ENCODE data around the gene SVOP.

SVOP gene, protein sequence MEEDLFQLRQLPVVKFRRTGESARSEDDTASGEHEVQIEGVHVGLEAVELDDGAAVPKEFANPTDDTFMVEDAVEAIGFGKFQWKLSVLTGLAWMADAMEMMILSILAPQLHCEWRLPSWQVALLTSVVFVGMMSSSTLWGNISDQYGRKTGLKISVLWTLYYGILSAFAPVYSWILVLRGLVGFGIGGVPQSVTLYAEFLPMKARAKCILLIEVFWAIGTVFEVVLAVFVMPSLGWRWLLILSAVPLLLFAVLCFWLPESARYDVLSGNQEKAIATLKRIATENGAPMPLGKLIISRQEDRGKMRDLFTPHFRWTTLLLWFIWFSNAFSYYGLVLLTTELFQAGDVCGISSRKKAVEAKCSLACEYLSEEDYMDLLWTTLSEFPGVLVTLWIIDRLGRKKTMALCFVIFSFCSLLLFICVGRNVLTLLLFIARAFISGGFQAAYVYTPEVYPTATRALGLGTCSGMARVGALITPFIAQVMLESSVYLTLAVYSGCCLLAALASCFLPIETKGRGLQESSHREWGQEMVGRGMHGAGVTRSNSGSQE

DNA sequence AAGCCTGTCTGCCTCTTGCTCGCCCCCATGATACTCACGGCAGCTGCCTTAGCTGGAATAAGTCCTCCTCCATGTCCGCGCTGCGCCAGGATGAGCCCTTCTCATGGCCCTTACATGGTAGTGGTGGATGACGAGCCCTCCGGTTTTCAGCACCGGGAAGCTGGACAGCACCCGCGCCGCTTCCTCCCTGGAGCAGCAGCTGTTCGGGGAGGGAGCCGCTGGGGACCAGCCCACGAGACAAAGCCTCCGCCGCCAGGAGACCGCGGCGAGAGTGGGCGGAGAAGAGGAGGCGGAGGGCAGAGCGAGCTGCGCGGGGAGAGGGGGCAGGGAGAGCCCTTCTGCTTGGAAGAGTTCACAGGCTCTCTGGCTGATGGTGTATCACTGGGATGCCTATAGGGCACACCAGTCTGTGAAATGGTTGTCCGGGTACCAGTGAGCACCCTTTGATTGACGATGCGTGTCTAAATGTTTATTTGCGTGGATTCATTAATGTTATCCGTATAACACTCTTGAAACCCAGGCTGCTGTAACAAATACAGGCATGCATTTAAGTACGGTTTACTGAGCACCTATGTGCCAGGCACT is at the start of gene SVOP:
TSS of gene SVOP (minus strand) at position 273 of the 585 bp plus-strand sequence. CDS start at position 73, 200 bp downstream.
- TF ChIP-seq, protein P1, sequence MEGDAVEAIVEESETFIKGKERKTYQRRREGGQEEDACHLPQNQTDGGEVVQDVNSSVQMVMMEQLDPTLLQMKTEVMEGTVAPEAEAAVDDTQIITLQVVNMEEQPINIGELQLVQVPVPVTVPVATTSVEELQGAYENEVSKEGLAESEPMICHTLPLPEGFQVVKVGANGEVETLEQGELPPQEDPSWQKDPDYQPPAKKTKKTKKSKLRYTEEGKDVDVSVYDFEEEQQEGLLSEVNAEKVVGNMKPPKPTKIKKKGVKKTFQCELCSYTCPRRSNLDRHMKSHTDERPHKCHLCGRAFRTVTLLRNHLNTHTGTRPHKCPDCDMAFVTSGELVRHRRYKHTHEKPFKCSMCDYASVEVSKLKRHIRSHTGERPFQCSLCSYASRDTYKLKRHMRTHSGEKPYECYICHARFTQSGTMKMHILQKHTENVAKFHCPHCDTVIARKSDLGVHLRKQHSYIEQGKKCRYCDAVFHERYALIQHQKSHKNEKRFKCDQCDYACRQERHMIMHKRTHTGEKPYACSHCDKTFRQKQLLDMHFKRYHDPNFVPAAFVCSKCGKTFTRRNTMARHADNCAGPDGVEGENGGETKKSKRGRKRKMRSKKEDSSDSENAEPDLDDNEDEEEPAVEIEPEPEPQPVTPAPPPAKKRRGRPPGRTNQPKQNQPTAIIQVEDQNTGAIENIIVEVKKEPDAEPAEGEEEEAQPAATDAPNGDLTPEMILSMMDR (IDR thresholded peaks at IDR 0.05; ENCODE audit: low read depth, low read length) = no peak
- H3K4me3 ChIP-seq (ENCODE audit: low read depth, low read length) = no peak within 1 kb of the TSS

DNA sequence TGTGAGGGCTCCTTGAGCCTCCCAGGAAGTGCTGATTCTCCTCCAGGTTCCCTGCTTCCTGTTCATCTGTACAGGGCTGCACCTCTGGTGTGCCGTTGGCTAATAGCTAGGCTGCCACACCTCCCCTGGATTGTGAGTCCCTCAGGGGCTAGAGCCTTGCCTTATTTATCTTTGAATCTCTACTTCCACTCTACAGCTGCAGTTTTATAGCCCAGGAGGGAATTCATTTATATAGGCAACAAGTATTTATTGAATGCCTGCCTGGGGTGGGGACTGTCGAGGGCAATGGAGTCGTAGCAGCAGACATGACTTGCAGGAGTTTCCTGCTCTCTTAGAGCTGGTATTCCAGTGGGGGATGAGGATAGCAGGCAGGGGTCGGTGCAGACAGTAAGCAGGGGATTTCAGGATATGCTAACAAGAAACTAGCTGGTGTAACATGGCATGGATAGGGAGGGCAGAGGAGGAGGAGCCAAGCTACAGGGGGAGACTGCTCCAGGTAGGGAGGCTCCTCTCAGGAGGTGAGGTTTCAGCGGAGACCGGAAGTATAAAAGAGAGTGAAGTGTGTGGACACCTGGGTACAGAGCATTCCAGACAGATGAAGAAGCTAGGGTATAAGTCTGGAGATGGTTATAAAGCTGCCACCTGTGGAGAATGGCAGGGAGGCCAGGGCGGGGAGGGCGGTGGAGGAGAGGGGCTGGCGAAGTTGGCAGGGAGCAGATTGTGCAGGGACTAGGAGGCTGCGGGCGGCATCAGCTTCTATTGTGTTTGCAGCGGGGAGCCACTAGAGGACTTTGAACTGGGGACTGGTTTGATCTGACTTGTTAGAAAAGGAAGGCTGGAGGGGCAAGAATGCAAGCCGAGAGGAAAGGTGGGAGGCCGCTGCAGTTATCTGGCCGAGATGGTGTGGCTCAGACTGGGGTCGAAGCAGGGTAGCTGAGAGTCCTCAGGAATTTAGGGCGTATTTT is 48.7 kb upstream of the SVOP start:
- TF ChIP-seq, protein P1 (IDR thresholded peaks at IDR 0.05; ENCODE audit: low read depth, low read length) = no peak
- no peak overlapping the region for H3K4me3 ChIP-seq (ENCODE audit: low read depth, low read length)

DNA sequence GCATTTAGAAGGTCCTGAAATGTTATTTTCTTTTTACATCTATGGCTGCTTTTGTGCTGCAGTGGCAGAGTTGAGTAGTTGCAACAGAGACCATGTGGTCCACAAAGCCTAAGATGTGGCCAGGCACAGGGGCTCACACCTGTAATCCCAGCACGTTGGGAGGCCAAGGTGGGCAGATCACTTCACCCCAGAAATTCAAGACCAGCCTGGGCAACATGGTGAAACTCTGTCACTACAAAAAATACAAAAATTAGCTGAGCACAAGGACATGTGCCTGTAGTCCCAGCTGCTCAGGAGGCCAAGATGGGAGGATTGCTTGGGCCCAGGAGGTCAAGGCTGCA is 45.0 kb upstream of the SVOP start:
- H3K4me3 ChIP-seq (ENCODE audit: low read depth, low read length) = no peak overlapping the region
- TF ChIP-seq, protein P1 (IDR thresholded peaks at IDR 0.05; ENCODE audit: low read depth, low read length) = no peak

DNA sequence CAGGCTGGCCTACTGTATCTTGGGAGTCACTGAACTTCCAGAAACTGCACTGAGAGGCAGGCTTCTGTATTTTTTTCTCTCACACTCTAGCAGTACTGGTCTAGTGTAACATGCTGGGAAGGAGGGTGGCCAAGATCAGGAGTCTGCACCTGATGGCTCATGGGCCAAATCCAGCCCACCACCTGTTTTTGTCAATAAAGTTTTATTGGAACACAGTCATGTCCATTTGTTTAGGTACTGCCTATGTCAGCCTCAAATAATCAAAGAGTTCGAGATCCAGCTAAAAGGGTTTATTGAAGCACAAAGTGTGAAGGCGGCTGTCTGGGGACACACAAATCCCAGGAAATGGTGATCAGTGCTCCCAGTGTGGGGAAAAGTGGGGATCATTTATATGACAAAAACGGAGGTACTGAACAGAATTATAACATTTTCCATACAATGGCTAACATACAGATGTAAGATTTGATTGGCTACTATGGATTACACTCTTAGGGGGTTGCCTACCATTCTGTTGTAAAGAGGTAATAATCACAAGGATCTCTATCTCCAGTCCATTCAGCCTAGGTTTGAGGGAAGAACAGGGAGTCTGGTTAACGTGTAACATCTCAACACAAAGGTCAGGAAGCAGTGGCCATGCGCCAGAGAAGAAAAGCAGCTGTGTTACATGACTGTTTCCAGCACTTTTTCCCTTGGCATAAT is 44.4 kb upstream of the SVOP start:
- H3K4me3 ChIP-seq (ENCODE audit: low read depth, low read length) = no peak overlapping the region
- TF ChIP-seq, protein P1 (IDR thresholded peaks at IDR 0.05; ENCODE audit: low read depth, low read length) = no peak

DNA sequence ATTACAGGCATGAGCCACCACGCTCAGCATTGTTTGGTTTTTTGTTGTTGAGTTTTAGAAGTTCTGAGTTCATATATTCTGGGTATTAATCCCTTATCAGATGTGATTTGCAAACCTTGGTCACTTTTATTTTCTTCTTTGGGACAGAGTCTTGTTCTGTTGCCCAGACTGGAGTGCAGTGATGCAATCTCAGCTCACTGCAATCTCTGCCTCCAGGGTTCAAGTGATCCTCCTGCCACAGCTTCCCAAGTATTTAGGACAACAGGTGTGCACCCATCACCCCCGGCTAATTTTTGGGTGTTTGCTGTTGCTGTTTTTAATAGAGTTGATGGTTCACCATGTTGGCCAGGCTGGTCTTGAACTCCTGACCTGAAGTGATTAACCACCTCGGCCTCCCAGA is 43.3 kb upstream of the SVOP start:
- TF ChIP-seq, protein P1 (IDR thresholded peaks at IDR 0.05; ENCODE audit: low read depth, low read length) = no peak
- no peak overlapping the region for H3K4me3 ChIP-seq (ENCODE audit: low read depth, low read length)

DNA sequence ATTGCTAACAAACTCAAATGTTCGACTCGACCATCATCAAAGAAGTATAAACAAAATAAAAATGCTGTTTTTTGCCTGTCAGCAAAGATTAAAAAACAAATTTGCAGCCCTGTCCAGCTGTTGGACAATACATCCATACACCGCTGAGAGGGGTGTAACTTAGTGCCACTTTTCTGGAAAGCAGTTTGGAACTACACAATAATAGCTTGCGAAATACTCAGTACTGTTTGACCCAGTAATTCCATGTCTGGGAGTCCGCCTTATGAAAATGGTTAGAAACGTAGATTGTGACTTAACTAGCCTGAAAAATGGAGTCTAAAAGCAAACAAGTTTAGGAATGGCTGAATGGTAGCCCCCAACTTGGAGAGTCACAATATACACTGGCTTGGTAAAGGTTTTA is 37.9 kb upstream of the SVOP start:
- TF ChIP-seq, protein P1 (IDR thresholded peaks at IDR 0.05; ENCODE audit: low read depth, low read length) = no peak
- no peak overlapping the region for H3K4me3 ChIP-seq (ENCODE audit: low read depth, low read length)
